IPS DF 4.7 (cell line): ENCODE results near the gene DPP6.

Source experiments
- DNase-seq: peaks from one replicate; pipeline ENCODE4 v3.0.0-alpha.2; 2013; ENCODE audit warnings: low spot score; ENCODE audit errors: extremely low read depth

Gene DPP6

GRCh38 chr7:154517768-154518167 is 465.6 kb downstream of the DPP6 start:
- DNase-seq: no peak

- DNase-seq: no peak
Measured at GRCh38 chr7:154519229-154519628, 467.0 kb downstream of the DPP6 start.

- no peak for DNase-seq
Measured at GRCh38 chr7:154530136-154530535, 477.9 kb downstream of the DPP6 start.

- no peak for DNase-seq
Measured at GRCh38 chr7:154532771-154533170, 480.6 kb downstream of the DPP6 start.

GRCh38 chr7:154540596-154540995 is 488.4 kb downstream of the DPP6 start:
- no peak for DNase-seq

GRCh38 chr7:154541606-154542005 is 489.4 kb downstream of the DPP6 start:
- no peak for DNase-seq

GRCh38 chr7:154546946-154547587 is 494.9 kb downstream of the DPP6 start:
- DNase-seq: no peak

GRCh38 chr7:154553711-154554265 is 501.6 kb downstream of the DPP6 start:
- no peak for DNase-seq

- no peak for DNase-seq
Measured at GRCh38 chr7:154559454-154559853, 507.3 kb downstream of the DPP6 start.

GRCh38 chr7:154564676-154565075 is 512.5 kb downstream of the DPP6 start:
- no peak for DNase-seq

GRCh38 chr7:154566877-154567276 is 514.7 kb downstream of the DPP6 start:
- no peak for DNase-seq

- DNase-seq: no peak
Measured at GRCh38 chr7:154568346-154568745, 516.1 kb downstream of the DPP6 start.

GRCh38 chr7:154569916-154570315 is 517.7 kb downstream of the DPP6 start:
- no peak for DNase-seq

GRCh38 chr7:154571772-154572171 is 519.6 kb downstream of the DPP6 start:
- no peak for DNase-seq

GRCh38 chr7:154574235-154574634 is 522.0 kb downstream of the DPP6 start:
- DNase-seq: no peak

- no peak for DNase-seq
Measured at GRCh38 chr7:154575497-154575896, 523.3 kb downstream of the DPP6 start.

GRCh38 chr7:154576604-154577003 is 524.4 kb downstream of the DPP6 start:
- no peak for DNase-seq

GRCh38 chr7:154577141-154577873 is 525.1 kb downstream of the DPP6 start:
- no peak for DNase-seq

- DNase-seq: no peak
Measured at GRCh38 chr7:154578336-154578735, 526.1 kb downstream of the DPP6 start.

- no peak for DNase-seq
Measured at GRCh38 chr7:154579711-154580110, 527.5 kb downstream of the DPP6 start.

GRCh38 chr7:154581251-154581890 is 529.2 kb downstream of the DPP6 start:
- no peak for DNase-seq

GRCh38 chr7:154583454-154583853 is 531.3 kb downstream of the DPP6 start:
- DNase-seq: no peak
